ENCODE measurements around the gene MED12L. TPM values are rescaled to one million over a fixed set of nuclear protein-coding genes. Genes with fewer than 3 reads are reported as not detected.

The MED12L gene
- total and polyA plus RNA-seq, 7 donors: 0.01 to 2.6 (median 0.17) TPM

- no peak overlapping the region for H3K27ac ChIP-seq
- intact Hi-C loops (cut with DNase I): no loop called here
- H3K4me3 ChIP-seq: no peak overlapping the region
- no peaks in the 10 kb centered on the region for H3K4me1 ChIP-seq
- TF ChIP-seq, protein P1, sequence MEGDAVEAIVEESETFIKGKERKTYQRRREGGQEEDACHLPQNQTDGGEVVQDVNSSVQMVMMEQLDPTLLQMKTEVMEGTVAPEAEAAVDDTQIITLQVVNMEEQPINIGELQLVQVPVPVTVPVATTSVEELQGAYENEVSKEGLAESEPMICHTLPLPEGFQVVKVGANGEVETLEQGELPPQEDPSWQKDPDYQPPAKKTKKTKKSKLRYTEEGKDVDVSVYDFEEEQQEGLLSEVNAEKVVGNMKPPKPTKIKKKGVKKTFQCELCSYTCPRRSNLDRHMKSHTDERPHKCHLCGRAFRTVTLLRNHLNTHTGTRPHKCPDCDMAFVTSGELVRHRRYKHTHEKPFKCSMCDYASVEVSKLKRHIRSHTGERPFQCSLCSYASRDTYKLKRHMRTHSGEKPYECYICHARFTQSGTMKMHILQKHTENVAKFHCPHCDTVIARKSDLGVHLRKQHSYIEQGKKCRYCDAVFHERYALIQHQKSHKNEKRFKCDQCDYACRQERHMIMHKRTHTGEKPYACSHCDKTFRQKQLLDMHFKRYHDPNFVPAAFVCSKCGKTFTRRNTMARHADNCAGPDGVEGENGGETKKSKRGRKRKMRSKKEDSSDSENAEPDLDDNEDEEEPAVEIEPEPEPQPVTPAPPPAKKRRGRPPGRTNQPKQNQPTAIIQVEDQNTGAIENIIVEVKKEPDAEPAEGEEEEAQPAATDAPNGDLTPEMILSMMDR (IDR thresholded peaks at IDR 0.05): no peak
- DNase-seq (no peak), ATAC-seq (peak in 1 of 4 donors; percentile 17)
- no peaks in the 10 kb centered on the region for H3K36me3 ChIP-seq (ENCODE audit: insufficient read depth in 1 of 2, low read depth in 1 of 2)
- WGBS, 3 donors: 69 to 82% (median 73%) methylated on average over 6 of the region's 6 CpGs
- no peaks in the 10 kb centered on the region for H3K9me3 ChIP-seq
- no peaks in the 10 kb centered on the region for H3K27me3 ChIP-seq (ENCODE audit: insufficient read depth in 3 of 3, low read length in 2 of 3)
Observed at GRCh38 chr3:151347432-151347831, 262.0 kb downstream of the MED12L start.

DNA sequence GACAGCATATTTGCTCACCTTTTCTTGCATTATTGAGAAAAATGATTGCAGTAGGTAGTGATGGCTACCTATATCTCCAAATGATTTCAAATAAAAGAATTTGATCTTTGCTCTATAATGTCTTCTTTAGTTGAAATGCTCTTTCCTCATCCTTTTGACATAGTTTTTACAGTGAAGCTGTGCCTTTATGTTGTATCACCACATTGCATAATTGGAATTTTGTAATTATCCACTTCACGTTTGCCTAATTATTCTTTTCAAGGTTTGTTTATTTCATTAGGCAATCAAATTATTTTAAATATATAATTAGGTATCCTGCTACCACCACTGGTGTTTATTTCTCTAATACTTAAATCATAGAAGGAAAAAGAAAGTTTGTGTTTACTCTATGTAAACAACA, 265.2 kb downstream of the MED12L start:
- Histone ChIP-seq H3K36me3 (ENCODE audit: insufficient read depth in 1 of 2, low read depth in 1 of 2) (no peaks in the 10 kb centered on the region), H3K9me3 (no peaks in the 10 kb centered on the region), H3K27me3 (ENCODE audit: insufficient read depth in 3 of 3, low read length in 2 of 3) (no peaks in the 10 kb centered on the region), H3K27ac (no peak overlapping the region), H3K4me1 (no peaks in the 10 kb centered on the region), H3K4me3 (no peak overlapping the region)
- 79 to 83% (median 82%) methylated on average over 1 of the region's 1 CpG for WGBS, 3 donors
- TF ChIP-seq, protein P1 (IDR thresholded peaks at IDR 0.05): no peak
- ATAC-seq: no peak
- DNase-seq: no peak
- intact Hi-C loops (cut with DNase I): no loop called here

GRCh38 chr3:151351219-151351618, 265.8 kb downstream of the MED12L start:
- 92 to 95% (median 93%) methylated on average over 1 of the region's 1 CpG for WGBS, 3 donors
- Histone ChIP-seq H3K4me1 (no peaks in the 10 kb centered on the region), H3K27ac (no peak overlapping the region), H3K27me3 (ENCODE audit: insufficient read depth in 3 of 3, low read length in 2 of 3) (no peaks in the 10 kb centered on the region), H3K36me3 (ENCODE audit: insufficient read depth in 1 of 2, low read depth in 1 of 2) (no peaks in the 10 kb centered on the region), H3K4me3 (no peak overlapping the region), H3K9me3 (no peaks in the 10 kb centered on the region)
- intact Hi-C loops (cut with DNase I): no loop called here
- TF ChIP-seq, protein P1 (IDR thresholded peaks at IDR 0.05): no peak
- DNase-seq: no peak
- no peak for ATAC-seq

- no peaks in the 10 kb centered on the region for H3K4me1 ChIP-seq
- 84 to 93% (median 85%) methylated on average over 4 of the region's 4 CpGs for WGBS, 3 donors
- TF ChIP-seq, protein P1 (IDR thresholded peaks at IDR 0.05): no peak
- H3K27me3 ChIP-seq (ENCODE audit: insufficient read depth in 3 of 3, low read length in 2 of 3): no peaks in the 10 kb centered on the region
- DNase-seq: no peak
- intact Hi-C loops (cut with DNase I): no loop called here
- no peaks in the 10 kb centered on the region for H3K9me3 ChIP-seq
- no peak overlapping the region for H3K27ac ChIP-seq
- H3K4me3 ChIP-seq: no peak overlapping the region
- H3K36me3 ChIP-seq (ENCODE audit: insufficient read depth in 1 of 2, low read depth in 1 of 2): no peaks in the 10 kb centered on the region
- no peak for ATAC-seq
Observed at GRCh38 chr3:151351648-151352047, 266.2 kb downstream of the MED12L start.

GRCh38 chr3:151356794-151357462, 271.5 kb downstream of the MED12L start:
- H3K9me3 ChIP-seq: no peaks in the 10 kb centered on the region

More at GRCh38 chr3:151356794-151357462, 271.5 kb downstream of the MED12L start:
- Histone ChIP-seq H3K27me3 (ENCODE audit: insufficient read depth in 3 of 3, low read length in 2 of 3) (no peaks in the 10 kb centered on the region), H3K4me3 (no peak overlapping the region), H3K4me1 (no peaks in the 10 kb centered on the region), H3K27ac (no peak overlapping the region), H3K36me3 (ENCODE audit: insufficient read depth in 1 of 2, low read depth in 1 of 2) (no peaks in the 10 kb centered on the region)
- no peak for ATAC-seq
- intact Hi-C loops (cut with DNase I): no loop called here
- no peak for DNase-seq
- TF ChIP-seq, protein P1 (IDR thresholded peaks at IDR 0.05): no peak
- 51 to 58% (median 52%) methylated on average over 2 of the region's 2 CpGs for WGBS, 3 donors
